Measurements from ENCODE around the gene C9.

The C9 gene

DNA sequence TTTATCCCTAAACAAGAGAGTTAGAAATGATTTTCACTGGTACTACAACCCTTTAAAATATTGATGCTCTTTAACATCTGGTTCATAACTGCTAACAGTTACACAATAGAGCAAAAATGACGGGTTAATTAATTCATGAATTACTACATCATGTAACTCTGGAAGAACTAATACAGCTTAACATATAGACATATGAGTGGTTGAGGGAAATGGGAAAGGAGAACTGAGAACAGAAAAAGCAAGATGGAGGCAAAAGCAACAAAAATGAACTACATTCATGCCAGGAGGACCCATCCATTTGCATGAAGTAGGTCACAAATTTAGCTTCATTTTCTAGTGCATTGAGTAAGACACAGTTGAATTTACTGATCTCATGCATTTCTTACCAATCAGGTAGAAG is 61.8 kb downstream of the C9 start:
- POLR2A ChIA-PET: no interaction called here
- CTCF ChIA-PET: interaction anchor here (1.1 to 2.5 kb wide), 2 partner anchors 13 to 85 kb away, joined by 3 to 8 read pairs; no protein-coding TSS in a partner anchor
- TF ChIP-seq CTCF (IDR thresholded peaks at IDR 0.05; ENCODE audit: control extremely low read depth, extremely low read depth, low read depth, missing control alignments): no peak
- no peak for DNase-seq (ENCODE audit: extremely low spot score)

- POLR2A ChIA-PET: no interaction called here
- no peak for TF ChIP-seq CTCF (IDR thresholded peaks at IDR 0.05; ENCODE audit: control extremely low read depth, extremely low read depth, low read depth, missing control alignments)
- CTCF ChIA-PET: no interaction called here
- DNase-seq (ENCODE audit: extremely low spot score): no peak
These were observed 62.9 kb downstream of the C9 start for GRCh38 chr5:39301406-39301805.

GRCh38 chr5:39299962-39300361 is 64.3 kb downstream of the C9 start:
- POLR2A ChIA-PET: no interaction called here
- no peak for DNase-seq (ENCODE audit: extremely low spot score)
- TF ChIP-seq CTCF (IDR thresholded peaks at IDR 0.05; ENCODE audit: control extremely low read depth, extremely low read depth, low read depth, missing control alignments): no peak
- CTCF ChIA-PET: interaction anchor here (1.0 kb wide), 1 partner anchor 17 kb away, joined by 4 read pairs; no protein-coding TSS in a partner anchor

- no peak for TF ChIP-seq CTCF (IDR thresholded peaks at IDR 0.05; ENCODE audit: control extremely low read depth, extremely low read depth, low read depth, missing control alignments)
- no peak for DNase-seq (ENCODE audit: extremely low spot score)
- ChIA-PET CTCF (no interaction called here), POLR2A (no interaction called here)
These were observed 69.6 kb downstream of the C9 start for GRCh38 chr5:39294736-39295135.

DNA sequence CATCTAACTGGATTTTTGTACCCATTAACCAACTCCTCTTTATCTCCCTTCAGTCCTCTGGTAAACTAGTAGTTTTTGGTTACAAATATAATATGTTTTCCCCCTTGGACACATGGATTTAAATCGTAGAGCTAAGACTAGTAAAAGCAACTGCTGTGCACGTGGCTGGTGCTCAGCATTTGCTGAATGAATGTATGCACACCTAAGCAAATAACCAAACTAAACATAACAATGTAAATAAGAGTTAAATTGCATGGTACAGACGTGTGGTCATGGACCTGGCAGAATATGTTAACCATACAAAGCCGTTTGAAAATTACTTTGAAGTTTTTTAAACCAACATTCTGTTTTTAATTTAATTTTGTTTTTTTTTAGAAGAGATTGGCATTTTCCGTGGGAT is 79.7 kb downstream of the C9 start:
- ChIA-PET POLR2A (no interaction called here), CTCF (interaction anchor here (2.1 to 6.0 kb wide), 2 partner anchors 38 to 67 kb away, joined by 5 to 106 read pairs; partner anchors contain the start of gene FYB1)
- DNase-seq (ENCODE audit: extremely low spot score): no peak
- TF ChIP-seq CTCF (IDR thresholded peaks at IDR 0.05; ENCODE audit: control extremely low read depth, extremely low read depth, low read depth, missing control alignments): no peak

DNA sequence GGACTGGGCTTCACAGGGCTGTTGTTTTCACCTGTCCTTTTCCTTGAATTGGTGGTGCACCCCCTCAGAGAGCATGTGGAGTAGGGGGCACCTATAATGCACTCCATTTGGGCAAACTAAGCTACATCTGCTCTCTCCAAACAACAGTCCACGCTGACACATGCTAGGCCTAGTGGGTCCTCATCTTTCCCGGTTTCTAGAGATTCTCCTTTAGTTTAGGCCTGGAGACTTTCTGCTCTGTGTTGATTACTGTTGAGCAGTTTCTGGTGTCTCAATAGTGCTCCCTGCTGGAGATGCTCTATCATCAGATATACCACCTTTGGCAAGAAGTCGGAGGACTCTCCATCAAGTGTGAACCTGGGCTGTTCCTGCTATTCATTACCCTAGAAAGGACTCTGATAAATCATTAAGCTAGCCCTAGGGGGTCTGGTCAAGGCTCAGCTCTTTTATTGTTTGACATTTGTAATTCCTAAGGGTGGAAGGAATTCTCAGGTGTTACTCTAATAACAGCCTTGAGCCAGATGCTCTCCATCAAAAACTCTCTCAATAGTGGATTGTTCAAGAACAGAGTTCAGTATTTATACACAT is 81.0 kb downstream of the C9 start:
- ChIA-PET POLR2A (no interaction called here), CTCF (interaction anchor here (0.7 to 6.0 kb wide), 24 partner anchors 9 to 842 kb away, joined by 3 to 106 read pairs (median 4); partner anchors contain the start of gene FYB1)
- DNase-seq (ENCODE audit: extremely low spot score): peak; percentile 50
- TF ChIP-seq CTCF (IDR thresholded peaks at IDR 0.05; ENCODE audit: control extremely low read depth, extremely low read depth, low read depth, missing control alignments): peak; percentile 65
